Neutrophil (primary cell): ENCODE measurements around the gene STX12.

Experiments used
- H3K27ac ChIP-seq: fragments of 200-600 bp; sonication (generic); 2 replicates; pipeline ENCODE4 v1.5.1; 2016; ENCODE audit warnings: mild to moderate bottlenecking, moderate library complexity
- H3K27me3 ChIP-seq: fragments of 200-600 bp; sonication (generic); 2 replicates; pipeline ENCODE4 v1.6.0; 2016; ENCODE audit warnings: mild to moderate bottlenecking
- H3K36me3 ChIP-seq: fragments of 200-600 bp; sonication (generic); 2 replicates; pipeline ENCODE4 v1.5.1; 2017
- H3K4me1 ChIP-seq, 2 experiments: fragments of 200-600 bp in 1 of 2; sonication (generic) in 1 of 2; 1 replicate in 1 of 2; 2 replicates in 1 of 2; pipeline versions ENCODE4 v1.5.1 to v1.6.1; 2013 to 2016; ENCODE audit warnings: low read depth in 1 of 2, low read length in 1 of 2, mild to moderate bottlenecking in 1 of 2, moderate library complexity in 1 of 2; ENCODE audit not compliant: control insufficient read depth in 1 of 2, insufficient read depth in 1 of 2
- H3K4me3 ChIP-seq, 2 experiments: fragments of 200-600 bp in 1 of 2; sonication (generic) in 1 of 2; 1 replicate in 1 of 2; 2 replicates in 1 of 2; pipeline ENCODE4 v1.5.1; 2013 to 2016; ENCODE audit warnings: low read depth in 1 of 2, low read length in 1 of 2, mild to moderate bottlenecking in 1 of 2, moderate library complexity in 1 of 2
- H3K9me3 ChIP-seq: fragments of 200-600 bp; sonication (generic); 2 replicates; pipeline ENCODE4 v1.5.1; 2016
- CTCF ChIP-seq: fragments of 200-600 bp; sonication (generic); IDR thresholded peaks from 2 replicates; pipeline ENCODE4 v1.5.1; 2016; ENCODE audit warnings: antibody characterized with exemption

The STX12 gene

GRCh38 chr1:27833470-27833869, 60.5 kb downstream of the STX12 start:
- H3K27ac ChIP-seq = no peak overlapping the region

GRCh38 chr1:27835046-27835445, 62.0 kb downstream of the STX12 start:
- H3K27ac ChIP-seq = no peak overlapping the region
- H3K4me3 ChIP-seq = no peak overlapping the region
- H3K4me1 ChIP-seq = peaks cover 7 to 15% of the 10 kb centered on the region in 2 experiments
- no peak for TF ChIP-seq CTCF
- H3K27me3 ChIP-seq = no peaks in the 10 kb centered on the region
- H3K36me3 ChIP-seq = peaks cover 27% of the 10 kb centered on the region
- H3K9me3 ChIP-seq = no peaks in the 10 kb centered on the region

More at GRCh38 chr1:27833470-27833869, 60.5 kb downstream of the STX12 start:
- H3K4me3 ChIP-seq = no peak overlapping the region
- peaks cover 7 to 19% of the 10 kb centered on the region in 2 experiments for H3K4me1 ChIP-seq
- TF ChIP-seq CTCF = no peak
- no peaks in the 10 kb centered on the region for H3K27me3 ChIP-seq
- no peaks in the 10 kb centered on the region for H3K9me3 ChIP-seq
- H3K36me3 ChIP-seq = peaks cover 13% of the 10 kb centered on the region

- Histone ChIP-seq H3K27ac (no peak overlapping the region), H3K4me3 (no peak overlapping the region), H3K4me1 (peaks cover 7 to 10% of the 10 kb centered on the region in 2 experiments), H3K9me3 (no peaks in the 10 kb centered on the region), H3K27me3 (no peaks in the 10 kb centered on the region), H3K36me3 (peaks cover 32% of the 10 kb centered on the region)
- no peak for TF ChIP-seq CTCF
These were observed 62.5 kb downstream of the STX12 start for GRCh38 chr1:27835501-27835900.

- no peaks in the 10 kb centered on the region for H3K9me3 ChIP-seq
- no peaks in the 10 kb centered on the region for H3K27me3 ChIP-seq
- no peak overlapping the region for H3K4me3 ChIP-seq
- no peak for TF ChIP-seq CTCF
- peaks cover 64% of the 10 kb centered on the region for H3K36me3 ChIP-seq
- no peaks in the 10 kb centered on the region for H3K4me1 ChIP-seq
- no peak overlapping the region for H3K27ac ChIP-seq
These were observed 76.9 kb downstream of the STX12 start for GRCh38 chr1:27849951-27850350.

GRCh38 chr1:27855085-27855484, 82.1 kb downstream of the STX12 start:
- Histone ChIP-seq H3K36me3 (peaks cover 17% of the 10 kb centered on the region), H3K27ac (no peak overlapping the region), H3K4me1 (peaks cover 14 to 18% of the 10 kb centered on the region in 2 experiments), H3K4me3 (no peak overlapping the region), H3K27me3 (no peaks in the 10 kb centered on the region), H3K9me3 (no peaks in the 10 kb centered on the region)
- no peak for TF ChIP-seq CTCF
